Measurements from ENCODE around the gene SHC4. TPM values are rescaled to one million over a fixed set of nuclear protein-coding genes. Genes with fewer than 3 reads are reported as not detected.

The SHC4 gene
- total RNA-seq, 2 donors from 2014 or later: 0.29 to 0.58 TPM

DNA sequence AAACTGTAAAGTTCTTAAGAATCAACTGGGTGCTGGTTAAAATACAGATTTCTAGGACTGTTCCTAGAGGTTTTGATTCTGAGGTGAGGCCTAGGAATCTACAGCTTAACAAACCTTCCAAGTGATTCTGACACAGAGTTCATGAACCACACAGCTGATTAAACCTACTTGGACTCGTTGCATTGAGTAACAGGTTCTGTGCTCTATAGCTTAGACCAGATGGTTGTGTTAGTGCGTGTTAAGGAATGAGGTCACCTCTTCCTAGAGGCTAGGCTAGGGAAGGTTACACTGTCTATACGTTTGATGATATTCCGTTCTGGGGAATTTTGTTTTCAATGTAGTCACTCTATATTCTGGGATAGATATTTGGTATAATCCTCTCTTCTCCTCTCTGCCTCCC, 63.9 kb downstream of the SHC4 start:
- no peaks in the 10 kb centered on the region for H3K4me1 ChIP-seq (ENCODE audit: control insufficient read depth, insufficient read depth, low read length)
- no peaks in the 10 kb centered on the region for H3K36me3 ChIP-seq (ENCODE audit: control insufficient read depth, insufficient read depth, low read length)
- no peak overlapping the region for H3K4me3 ChIP-seq (ENCODE audit: low read length)
- H3K4me3 Mint-ChIP-seq: no peak overlapping the region
- H3K9me3 Mint-ChIP-seq: no peaks in the 10 kb centered on the region
- no peak for DNase-seq
- TF ChIP-seq, protein P1, sequence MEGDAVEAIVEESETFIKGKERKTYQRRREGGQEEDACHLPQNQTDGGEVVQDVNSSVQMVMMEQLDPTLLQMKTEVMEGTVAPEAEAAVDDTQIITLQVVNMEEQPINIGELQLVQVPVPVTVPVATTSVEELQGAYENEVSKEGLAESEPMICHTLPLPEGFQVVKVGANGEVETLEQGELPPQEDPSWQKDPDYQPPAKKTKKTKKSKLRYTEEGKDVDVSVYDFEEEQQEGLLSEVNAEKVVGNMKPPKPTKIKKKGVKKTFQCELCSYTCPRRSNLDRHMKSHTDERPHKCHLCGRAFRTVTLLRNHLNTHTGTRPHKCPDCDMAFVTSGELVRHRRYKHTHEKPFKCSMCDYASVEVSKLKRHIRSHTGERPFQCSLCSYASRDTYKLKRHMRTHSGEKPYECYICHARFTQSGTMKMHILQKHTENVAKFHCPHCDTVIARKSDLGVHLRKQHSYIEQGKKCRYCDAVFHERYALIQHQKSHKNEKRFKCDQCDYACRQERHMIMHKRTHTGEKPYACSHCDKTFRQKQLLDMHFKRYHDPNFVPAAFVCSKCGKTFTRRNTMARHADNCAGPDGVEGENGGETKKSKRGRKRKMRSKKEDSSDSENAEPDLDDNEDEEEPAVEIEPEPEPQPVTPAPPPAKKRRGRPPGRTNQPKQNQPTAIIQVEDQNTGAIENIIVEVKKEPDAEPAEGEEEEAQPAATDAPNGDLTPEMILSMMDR (conservative IDR thresholded peaks at IDR 0.05): no peak
- 86 to 97% methylated on average over 3 to 4 of the region's 4 CpGs for WGBS, 2 experiments (ENCODE audit: insufficient coverage in 1 of 2, insufficient read length in 1 of 2)
- H3K27me3 Mint-ChIP-seq (ENCODE audit: insufficient read depth): no peaks in the 10 kb centered on the region
- no peak overlapping the region for H3K27ac Mint-ChIP-seq
- no peaks in the 10 kb centered on the region for H3K27me3 ChIP-seq (ENCODE audit: control insufficient read depth, insufficient read depth, low read length, poor library complexity, severe bottlenecking)
- no peak overlapping the region for H3K9ac ChIP-seq (ENCODE audit: extremely low read depth, low read length, poor library complexity, severe bottlenecking)
- no peaks in the 10 kb centered on the region for H3K9me3 ChIP-seq (ENCODE audit: control insufficient read depth, low read length)
- H3K4me1 Mint-ChIP-seq: peaks cover 5% of the 10 kb centered on the region
- no peak overlapping the region for H3K27ac ChIP-seq (ENCODE audit: low read depth, low read length)
- H3K36me3 Mint-ChIP-seq (ENCODE audit: low read depth): no peaks in the 10 kb centered on the region

DNA sequence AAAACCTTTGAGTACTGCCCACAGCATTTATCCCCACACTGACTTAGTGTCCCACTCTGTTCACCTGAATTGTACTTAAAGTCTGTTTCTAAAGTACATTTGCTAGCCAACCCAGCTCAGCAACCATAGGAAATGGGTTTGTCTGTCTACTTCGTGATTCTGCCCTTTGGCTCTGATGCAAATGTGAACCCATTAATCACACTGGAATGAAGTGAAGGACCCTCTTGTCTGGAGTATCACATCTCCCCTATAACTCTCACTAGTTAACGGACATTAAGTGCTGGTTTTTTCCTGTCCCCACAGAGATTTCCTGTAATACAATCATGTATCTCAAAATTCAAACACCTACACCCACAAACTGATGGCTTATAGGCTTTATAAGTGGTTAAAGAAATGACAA, 65.3 kb downstream of the SHC4 start:
- Histone ChIP-seq H3K4me3 (ENCODE audit: low read length) (no peak overlapping the region), H3K36me3 (ENCODE audit: control insufficient read depth, insufficient read depth, low read length) (no peaks in the 10 kb centered on the region), H3K9me3 (ENCODE audit: control insufficient read depth, low read length) (no peaks in the 10 kb centered on the region), H3K27ac (ENCODE audit: low read depth, low read length) (peak overlapping the region; percentile 93), H3K4me1 (ENCODE audit: control insufficient read depth, insufficient read depth, low read length) (no peaks in the 10 kb centered on the region), H3K9ac (ENCODE audit: extremely low read depth, low read length, poor library complexity, severe bottlenecking) (no peak overlapping the region), H3K27me3 (ENCODE audit: control insufficient read depth, insufficient read depth, low read length, poor library complexity, severe bottlenecking) (no peaks in the 10 kb centered on the region)
- no peak for DNase-seq
- Mint-ChIP-seq H3K4me3 (no peak overlapping the region), H3K27ac (no peak overlapping the region), H3K27me3 (ENCODE audit: insufficient read depth) (no peaks in the 10 kb centered on the region), H3K4me1 (peaks cover 5% of the 10 kb centered on the region), H3K36me3 (ENCODE audit: low read depth) (no peaks in the 10 kb centered on the region), H3K9me3 (no peaks in the 10 kb centered on the region)
- 82 to 100% methylated on average over 1 to 2 of the region's 2 CpGs for WGBS, 2 experiments (ENCODE audit: insufficient coverage in 1 of 2, insufficient read length in 1 of 2)
- TF ChIP-seq, protein P1 (conservative IDR thresholded peaks at IDR 0.05): no peak

DNA sequence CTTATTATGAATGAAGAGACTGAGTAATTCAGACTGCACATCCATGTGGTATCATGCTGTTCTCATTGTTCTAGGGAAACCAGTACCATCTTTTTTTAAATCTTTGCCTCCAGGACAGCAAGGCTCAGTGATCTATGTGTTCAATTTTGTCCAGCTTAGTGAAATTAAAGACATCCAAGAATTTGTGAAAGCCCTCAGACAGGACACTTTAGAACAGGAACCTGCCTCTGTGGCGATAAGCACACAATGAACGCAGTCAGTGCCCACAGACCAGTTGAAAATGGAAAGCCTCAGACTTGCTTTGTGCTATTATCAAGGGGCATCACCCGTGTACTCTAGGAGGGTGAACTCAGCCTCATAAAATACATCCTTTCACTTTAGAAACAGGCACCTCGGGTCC, 65.7 kb downstream of the SHC4 start:
- Histone ChIP-seq H3K4me3 (ENCODE audit: low read length) (no peak overlapping the region), H3K27me3 (ENCODE audit: control insufficient read depth, insufficient read depth, low read length, poor library complexity, severe bottlenecking) (no peaks in the 10 kb centered on the region), H3K9me3 (ENCODE audit: control insufficient read depth, low read length) (no peaks in the 10 kb centered on the region), H3K36me3 (ENCODE audit: control insufficient read depth, insufficient read depth, low read length) (no peaks in the 10 kb centered on the region), H3K9ac (ENCODE audit: extremely low read depth, low read length, poor library complexity, severe bottlenecking) (no peak overlapping the region), H3K4me1 (ENCODE audit: control insufficient read depth, insufficient read depth, low read length) (no peaks in the 10 kb centered on the region), H3K27ac (ENCODE audit: low read depth, low read length) (peak overlapping the region; percentile 93)
- DNase-seq: no peak
- Mint-ChIP-seq H3K4me3 (no peak overlapping the region), H3K27me3 (ENCODE audit: insufficient read depth) (no peaks in the 10 kb centered on the region), H3K9me3 (no peaks in the 10 kb centered on the region), H3K27ac (no peak overlapping the region), H3K4me1 (peaks cover 5% of the 10 kb centered on the region), H3K36me3 (ENCODE audit: low read depth) (no peaks in the 10 kb centered on the region)
- 92% methylated on average over 4 of the region's 4 CpGs for WGBS, 2 experiments (ENCODE audit: insufficient coverage in 1 of 2, insufficient read length in 1 of 2)
- TF ChIP-seq, protein P1 (conservative IDR thresholded peaks at IDR 0.05): no peak

Measured in endodermal cell (in vitro differentiated cells).